Gastroesophageal sphincter (tissue), 3 donors: ENCODE results near the gene ZBTB7C.

Experiments used
- CTCF ChIP-seq, 4 experiments: fragments of 200-600 bp in 2 of 4; fragments of 450-650 bp in 2 of 4; sonication (generic) in 1 of 4; IDR thresholded peaks; one replicate each; pipeline ENCODE4 v1.5.1; 2017 to 2019; ENCODE audit warnings: antibody characterized with exemption in 4 of 4, mild to moderate bottlenecking in 2 of 4, moderate library complexity in 2 of 4
- EP300 ChIP-seq: sonication (generic); formaldehyde crosslinking; IDR thresholded peaks from one replicate; pipeline ENCODE4 v1.6.1; 2017; ENCODE audit warnings: antibody characterized with exemption, mild to moderate bottlenecking
- POLR2A ChIP-seq, 2 donors: fragments of 450-650 bp; IDR thresholded peaks; one replicate each; pipeline ENCODE4 v1.6.1; 2017; ENCODE audit warnings: antibody characterized with exemption in 2 of 2, mild to moderate bottlenecking in 2 of 2, moderate library complexity in 1 of 2

DNA sequence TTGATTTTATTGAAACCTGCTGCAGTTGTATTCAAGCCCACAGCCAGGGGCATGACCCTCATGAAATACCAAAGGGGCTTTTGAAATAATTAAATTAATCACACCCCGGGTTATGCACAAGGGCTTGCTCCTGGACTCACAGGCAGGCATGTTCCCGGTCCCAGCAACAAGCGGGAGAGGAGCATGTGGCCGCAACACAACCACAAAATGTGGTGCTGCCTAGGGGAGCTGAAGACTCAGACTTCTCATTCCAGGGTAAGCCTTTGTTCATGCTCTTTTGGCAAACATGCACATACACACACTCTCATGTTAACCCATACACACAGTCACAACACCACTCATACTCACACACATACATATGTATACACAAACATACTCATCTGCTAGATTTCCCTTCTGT, 245.1 kb downstream of the ZBTB7C start:
- TF ChIP-seq POLR2A (IDR thresholded peaks at IDR 0.05): no peak
- no peak for TF ChIP-seq CTCF (IDR thresholded peaks at IDR 0.05)
- no peak for TF ChIP-seq EP300
